K562 (cell line): Measurements from ENCODE around the gene MTCH2. TPM values are rescaled to one million over a fixed set of nuclear protein-coding genes. Genes with fewer than 3 reads are reported as not detected.

Source experiments
- ATF4 ChIP-seq: fragments of 450-650 bp; formaldehyde crosslinking; IDR thresholded peaks from 2 replicates; pipeline ENCODE4 v1.4.0; 2022; ENCODE audit warnings: mild to moderate bottlenecking, moderate library complexity
- BRF1 ChIP-seq: IDR thresholded peaks from 3 replicates; pipeline ENCODE4 v1.6.1; 2011; ENCODE audit warnings: borderline replicate concordance, mild to moderate bottlenecking; ENCODE audit not compliant: insufficient read length; ENCODE audit errors: extremely low read depth
- DDX20 ChIP-seq: fragments of 450-650 bp; IDR thresholded peaks from 2 replicates; pipeline ENCODE4 v1.6.1; 2016; ENCODE audit warnings: missing genetic modification characterization, low read depth, mild to moderate bottlenecking, missing compliant biosample characterization, moderate library complexity
- EHMT2 ChIP-seq: fragments of 450-650 bp; IDR thresholded peaks from 2 replicates; pipeline ENCODE4 v1.6.1; 2018; ENCODE audit warnings: antibody characterized with exemption
- EP300 ChIP-seq: IDR thresholded peaks from 2 replicates; pipeline ENCODE4 v1.6.1; 2012; ENCODE audit warnings: low read length, improper control_type of control experiment
- GATA2 ChIP-seq: sonication (generic); formaldehyde crosslinking; IDR thresholded peaks from 2 replicates; pipeline ENCODE4 v1.4.0; 2020; ENCODE audit warnings: mild to moderate bottlenecking, missing genetic modification reagents
- HDAC8 ChIP-seq: fragments of 450-650 bp; IDR thresholded peaks from 2 replicates; pipeline ENCODE4 v1.6.1; 2016; ENCODE audit warnings: mild to moderate bottlenecking, missing genetic modification characterization, moderate library complexity, missing compliant biosample characterization
- KDM4B ChIP-seq, 2 experiments: fragments of 450-650 bp in 1 of 2; sonication (generic) in 1 of 2; IDR thresholded peaks; 2 replicates each; pipeline ENCODE4 v1.6.1; 2016 to 2017; ENCODE audit warnings: borderline replicate concordance in 2 of 2, antibody characterized with exemption in 1 of 2, low read depth in 1 of 2, mild to moderate bottlenecking in 1 of 2
- LARP7 ChIP-seq: fragments of 450-650 bp; IDR thresholded peaks from 2 replicates; pipeline ENCODE4 v1.6.1; 2016
- MTA1 ChIP-seq: fragments of 450-650 bp; IDR thresholded peaks from 2 replicates; pipeline ENCODE4 v1.6.1; 2017; ENCODE audit warnings: borderline replicate concordance
- NFE2L1 ChIP-seq: fragments of 450-650 bp; IDR thresholded peaks from 2 replicates; pipeline ENCODE4 v1.6.1; 2016; ENCODE audit warnings: missing genetic modification characterization, low read depth, mild to moderate bottlenecking, missing compliant biosample characterization, moderate library complexity, borderline replicate concordance
- SAP30 ChIP-seq: fragments of 200-600 bp; sonication (generic); IDR thresholded peaks from 2 replicates; pipeline ENCODE4 v1.6.1; 2012; ENCODE audit warnings: borderline replicate concordance, low read depth, mild to moderate bottlenecking, moderate library complexity, low read length, control low read depth, inconsistent platforms; ENCODE audit not compliant: insufficient read depth, poor library complexity, severe bottlenecking
- TCFL5 ChIP-seq: fragments of 250-450 bp; sonication (Bioruptor Pico); conservative IDR thresholded peaks from 2 replicates; pipeline ENCODE4 v1.6.1; 2021; ENCODE audit warnings: mild to moderate bottlenecking, moderate library complexity, matching md5 sums
- ZFPM2 ChIP-seq: fragments of 250-450 bp; sonication (Bioruptor Pico); IDR thresholded peaks from 2 replicates; pipeline ENCODE4 v1.5.1; 2022; ENCODE audit warnings: mild to moderate bottlenecking
- ZNF121 ChIP-seq: sonication (generic); formaldehyde crosslinking; conservative IDR thresholded peaks from 2 replicates; pipeline ENCODE4 v1.8.0; 2022; ENCODE audit warnings: missing genetic modification reagents
- ZNF133 ChIP-seq: fragments of 250-450 bp; sonication (Bioruptor Pico); IDR thresholded peaks from 2 replicates; pipeline ENCODE4 v1.4.0; 2020; ENCODE audit warnings: mild to moderate bottlenecking
- ZNF146 ChIP-seq: IDR thresholded peaks from one replicate; pipeline ENCODE4 v1.6.1; 2018; ENCODE audit warnings: missing compliant biosample characterization; ENCODE audit not compliant: unreplicated experiment
- polyA plus RNA-seq, 8 experiments: library from polyadenylated mRNA; depleted of rRNA in 4 of 8; stranded (reverse) in 5 of 8; unstranded in 3 of 8; fragments of >200 nt; fragmentation: Nextera tagmentation in 2 of 8; fragmentation: Illumina TruSeq in 1 of 8; extraction: Ambion mirVana in 2 of 8; extraction: Trizol in 1 of 8; gene quantifications; 2 replicates each; pipeline versions ENCODE4 v1.2.1 to v1.2.3, GENCODE V29; 2011 to 2014; ENCODE audit warnings: inconsistent platforms in 1 of 8, missing spikeins in 1 of 8
- total RNA-seq, 7 experiments: library from RNA; depleted of rRNA in 6 of 7; stranded (reverse); fragments of >200 nt in 6 of 7; fragmentation: Illumina TruSeq in 2 of 7; extraction: Trizol in 2 of 7; gene quantifications; 2 replicates each; pipeline versions ENCODE4 v1.2.1 to v1.2.3, GENCODE V29; 2011 to 2021; ENCODE audit warnings: low replicate concordance in 1 of 7
- TF ChIP-seq, protein P1 (sequence below): fragments of 200-800 bp; sonication (Bioruptor generic); IDR thresholded peaks from 2 replicates; pipeline ENCODE4 v1.6.1; 2017; ENCODE audit warnings: missing genetic modification characterization, missing compliant biosample characterization
- TF ChIP-seq, protein P2 (sequence below): fragments of 450-650 bp; formaldehyde crosslinking; IDR thresholded peaks from 2 replicates; pipeline ENCODE4 v1.4.0; 2022; ENCODE audit warnings: missing genetic modification characterization
- TF ChIP-seq, protein P3 (sequence below): fragments of 250-450 bp; sonication (Bioruptor Pico); IDR thresholded peaks from 2 replicates; pipeline ENCODE4 v1.4.0; 2020; ENCODE audit warnings: mild to moderate bottlenecking, moderate library complexity

MTCH2 gene
- total and polyA plus RNA-seq, 9 of the 15 experiments (the other 6 are each of a cell fraction or from before 2014, with no cell fraction given): 95.4 to 620 (median 198) TPM

DNA sequence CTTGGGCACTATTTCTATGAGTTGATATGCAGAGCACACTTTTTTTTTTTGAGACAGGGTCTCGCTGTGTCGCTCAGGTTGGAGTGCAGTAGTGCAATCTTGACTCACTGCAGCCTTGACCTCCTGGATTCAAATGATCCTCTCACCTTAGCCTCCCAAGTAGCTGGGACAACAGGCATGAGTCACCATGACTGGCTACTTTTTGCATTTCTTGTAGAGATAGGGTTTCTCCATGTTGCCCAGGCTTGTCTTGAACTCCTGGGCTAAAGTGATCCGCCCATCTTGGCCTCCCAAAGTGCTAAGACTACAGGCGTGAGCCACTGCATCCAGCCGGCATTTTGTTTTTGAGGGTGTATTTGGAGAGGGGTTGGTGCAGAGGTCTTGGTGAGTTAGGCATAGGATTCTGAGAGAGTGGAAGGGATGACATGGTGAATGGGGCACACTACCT, 29.9 kb upstream of the MTCH2 start (continued):
- TF ChIP-seq ATF4 (CRISPR knock-in tag): no peak
- TF ChIP-seq ZNF146 (CRISPR knock-in tag): no peak
- no peak for TF ChIP-seq GATA2
- no peak for TF ChIP-seq KDM4B (IDR thresholded peaks at IDR 0.05; ENCODE audit: borderline replicate concordance in 2 of 2, low read depth in 1 of 2)
- TF ChIP-seq TCFL5 (CRISPR knock-in tag): no peak
- no peak for TF ChIP-seq DDX20 (tag)
- no peak for TF ChIP-seq LARP7
- no peak for TF ChIP-seq ZFPM2 (CRISPR knock-in tag)
- peak; percentile 31; the same call in 1 of the 2 replicates for TF ChIP-seq EP300
- peak; percentile 18; the same call in 1 of the 2 replicates for TF ChIP-seq MTA1
- no peak for TF ChIP-seq HDAC8
- peak; percentile 86; the same call in 1 of the 2 replicates for TF ChIP-seq ZNF121 (CRISPR knock-in tag)
- TF ChIP-seq, protein P1, sequence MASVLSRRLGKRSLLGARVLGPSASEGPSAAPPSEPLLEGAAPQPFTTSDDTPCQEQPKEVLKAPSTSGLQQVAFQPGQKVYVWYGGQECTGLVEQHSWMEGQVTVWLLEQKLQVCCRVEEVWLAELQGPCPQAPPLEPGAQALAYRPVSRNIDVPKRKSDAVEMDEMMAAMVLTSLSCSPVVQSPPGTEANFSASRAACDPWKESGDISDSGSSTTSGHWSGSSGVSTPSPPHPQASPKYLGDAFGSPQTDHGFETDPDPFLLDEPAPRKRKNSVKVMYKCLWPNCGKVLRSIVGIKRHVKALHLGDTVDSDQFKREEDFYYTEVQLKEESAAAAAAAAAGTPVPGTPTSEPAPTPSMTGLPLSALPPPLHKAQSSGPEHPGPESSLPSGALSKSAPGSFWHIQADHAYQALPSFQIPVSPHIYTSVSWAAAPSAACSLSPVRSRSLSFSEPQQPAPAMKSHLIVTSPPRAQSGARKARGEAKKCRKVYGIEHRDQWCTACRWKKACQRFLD (CRISPR knock-in tag): no peak; the same call in 1 of the 2 replicates
- TF ChIP-seq, protein P2, sequence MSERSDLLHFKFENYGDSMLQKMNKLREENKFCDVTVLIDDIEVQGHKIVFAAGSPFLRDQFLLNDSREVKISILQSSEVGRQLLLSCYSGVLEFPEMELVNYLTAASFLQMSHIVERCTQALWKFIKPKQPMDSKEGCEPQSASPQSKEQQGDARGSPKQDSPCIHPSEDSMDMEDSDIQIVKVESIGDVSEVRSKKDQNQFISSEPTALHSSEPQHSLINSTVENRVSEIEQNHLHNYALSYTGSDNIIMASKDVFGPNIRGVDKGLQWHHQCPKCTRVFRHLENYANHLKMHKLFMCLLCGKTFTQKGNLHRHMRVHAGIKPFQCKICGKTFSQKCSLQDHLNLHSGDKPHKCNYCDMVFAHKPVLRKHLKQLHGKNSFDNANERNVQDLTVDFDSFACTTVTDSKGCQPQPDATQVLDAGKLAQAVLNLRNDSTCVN (CRISPR knock-in tag): no peak
- TF ChIP-seq BRF1: no peak
- TF ChIP-seq SAP30: no peak
- TF ChIP-seq, protein P3, sequence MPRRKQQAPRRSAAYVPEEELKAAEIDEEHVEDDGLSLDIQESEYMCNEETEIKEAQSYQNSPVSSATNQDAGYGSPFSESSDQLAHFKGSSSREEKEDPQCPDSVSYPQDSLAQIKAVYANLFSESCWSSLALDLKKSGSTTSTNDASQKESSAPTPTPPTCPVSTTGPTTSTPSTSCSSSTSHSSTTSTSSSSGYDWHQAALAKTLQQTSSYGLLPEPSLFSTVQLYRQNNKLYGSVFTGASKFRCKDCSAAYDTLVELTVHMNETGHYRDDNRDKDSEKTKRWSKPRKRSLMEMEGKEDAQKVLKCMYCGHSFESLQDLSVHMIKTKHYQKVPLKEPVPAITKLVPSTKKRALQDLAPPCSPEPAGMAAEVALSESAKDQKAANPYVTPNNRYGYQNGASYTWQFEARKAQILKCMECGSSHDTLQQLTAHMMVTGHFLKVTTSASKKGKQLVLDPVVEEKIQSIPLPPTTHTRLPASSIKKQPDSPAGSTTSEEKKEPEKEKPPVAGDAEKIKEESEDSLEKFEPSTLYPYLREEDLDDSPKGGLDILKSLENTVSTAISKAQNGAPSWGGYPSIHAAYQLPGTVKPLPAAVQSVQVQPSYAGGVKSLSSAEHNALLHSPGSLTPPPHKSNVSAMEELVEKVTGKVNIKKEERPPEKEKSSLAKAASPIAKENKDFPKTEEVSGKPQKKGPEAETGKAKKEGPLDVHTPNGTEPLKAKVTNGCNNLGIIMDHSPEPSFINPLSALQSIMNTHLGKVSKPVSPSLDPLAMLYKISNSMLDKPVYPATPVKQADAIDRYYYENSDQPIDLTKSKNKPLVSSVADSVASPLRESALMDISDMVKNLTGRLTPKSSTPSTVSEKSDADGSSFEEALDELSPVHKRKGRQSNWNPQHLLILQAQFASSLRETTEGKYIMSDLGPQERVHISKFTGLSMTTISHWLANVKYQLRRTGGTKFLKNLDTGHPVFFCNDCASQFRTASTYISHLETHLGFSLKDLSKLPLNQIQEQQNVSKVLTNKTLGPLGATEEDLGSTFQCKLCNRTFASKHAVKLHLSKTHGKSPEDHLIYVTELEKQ (CRISPR knock-in tag): no peak
- TF ChIP-seq EHMT2: peak; percentile 91
- no peak for TF ChIP-seq ZNF133 (CRISPR knock-in tag)
- peak; percentile 67; the same call in 1 of the 2 replicates for TF ChIP-seq NFE2L1 (tag)
